NCI-H2029 treated with DMSO at 0.1 percent for 48 hours (cell line): ENCODE measurements around the gene KRTAP19-2.
A peak's percentile ranks its signal among the peaks of the same experiment; 100 is the strongest.

Experiments
- DNase-seq: peaks from one replicate; lab custom pipeline; 2025; lab: John Stamatoyannopoulos, UW

The KRTAP19-2 gene, protein sequence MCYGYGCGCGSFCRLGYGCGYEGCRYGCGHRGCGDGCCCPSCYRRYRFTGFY

GRCh38 chr21:30487336-30487735, at the start of gene KRTAP19-2:
Gene KRTAP19-2 (minus strand): TSS chr21:30487436. CDS start chr21:30487348, 88 bp downstream.
- no peak for DNase-seq

GRCh38 chr21:30518876-30519275, 31.6 kb upstream of the KRTAP19-2 start:
- no peak for DNase-seq

DNA sequence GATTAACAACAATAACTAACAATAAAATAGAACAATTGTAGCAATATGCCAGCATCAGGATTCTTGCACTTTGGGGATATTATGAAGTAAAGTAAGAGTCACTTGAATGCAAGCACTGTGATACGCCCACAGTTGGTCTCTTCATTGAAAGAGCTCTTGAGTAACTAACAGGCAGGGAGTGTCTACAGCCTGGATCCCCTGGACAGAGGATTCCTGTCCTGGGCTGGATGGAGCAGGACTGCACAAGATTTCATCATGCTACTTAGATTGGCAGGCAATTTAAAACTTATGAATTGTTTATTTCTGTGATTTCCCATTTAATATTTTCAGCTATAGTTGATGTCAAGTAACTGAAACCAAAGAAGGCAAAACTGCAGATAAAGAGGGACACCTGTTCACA, 28.4 kb upstream of the KRTAP19-2 start:
- no peak for DNase-seq

GRCh38 chr21:30505621-30506205, 18.5 kb upstream of the KRTAP19-2 start:
- DNase-seq, result peak; percentile 5

GRCh38 chr21:30502041-30502440, 14.8 kb upstream of the KRTAP19-2 start, which contains the start of gene KRTAP19-5:
Gene KRTAP19-5 (minus strand): TSS chr21:30502141. CDS start chr21:30502090, 51 bp downstream.
- DNase-seq, result no peak

DNA sequence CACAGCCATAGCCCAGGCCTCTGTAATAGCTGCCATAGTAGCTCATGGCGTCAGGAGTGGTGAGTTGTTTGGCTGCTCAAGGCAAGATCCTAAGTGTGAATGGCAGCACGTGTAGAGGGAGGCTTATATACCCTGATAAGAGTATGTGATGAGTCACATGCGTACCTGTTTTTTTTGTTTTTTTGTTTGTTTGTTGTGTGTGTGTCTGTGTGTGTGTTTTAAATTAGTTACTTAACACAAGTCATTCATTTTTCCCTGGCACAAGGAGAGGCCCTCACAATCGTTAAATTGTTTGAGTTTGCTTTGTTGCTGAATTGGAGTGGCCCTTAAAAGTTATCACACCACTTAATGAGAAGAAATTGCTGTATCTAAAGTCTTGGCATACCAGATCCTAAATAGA, 9.8 kb upstream of the KRTAP19-2 start, which contains the start of gene KRTAP19-4:
TSS of gene KRTAP19-4 (minus strand) at position 101 of the 400 bp plus-strand sequence. CDS start at position 46, 55 bp downstream.
- no peak for DNase-seq

GRCh38 chr21:30491963-30492428, 4.8 kb upstream of the KRTAP19-2 start, which contains the start of gene KRTAP19-3:
Gene KRTAP19-3 (minus strand): TSS chr21:30492013. CDS start chr21:30491957, 56 bp downstream.
- DNase-seq, result no peak

- DNase-seq, result no peak
These were observed 1.1 kb downstream of the KRTAP19-2 start for GRCh38 chr21:30486180-30486579.

DNA sequence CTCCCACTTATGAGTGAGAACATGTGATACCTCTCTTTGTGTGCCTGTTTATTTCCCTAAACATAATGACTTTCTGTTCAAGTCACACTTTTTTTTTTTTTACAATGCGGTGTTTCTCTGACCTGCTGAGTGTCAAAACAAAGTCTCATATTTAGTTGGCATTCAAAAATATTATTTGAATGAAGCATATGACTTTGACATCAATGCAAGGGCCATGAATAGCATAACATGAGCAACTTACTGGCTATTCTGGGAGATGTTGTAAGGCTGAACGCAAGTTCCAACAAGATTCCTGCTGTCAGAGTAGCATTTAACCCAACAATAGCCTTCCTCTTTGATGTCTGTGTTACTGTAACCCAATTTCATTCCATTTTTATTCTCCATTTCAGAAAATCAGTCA, 5.1 kb downstream of the KRTAP19-2 start:
- no peak for DNase-seq

GRCh38 chr21:30480145-30480544, 7.1 kb downstream of the KRTAP19-2 start, which contains the start of gene KRTAP19-1:
Gene KRTAP19-1 (minus strand): TSS chr21:30480367. CDS start chr21:30480317, 50 bp downstream.
- no peak for DNase-seq

DNA sequence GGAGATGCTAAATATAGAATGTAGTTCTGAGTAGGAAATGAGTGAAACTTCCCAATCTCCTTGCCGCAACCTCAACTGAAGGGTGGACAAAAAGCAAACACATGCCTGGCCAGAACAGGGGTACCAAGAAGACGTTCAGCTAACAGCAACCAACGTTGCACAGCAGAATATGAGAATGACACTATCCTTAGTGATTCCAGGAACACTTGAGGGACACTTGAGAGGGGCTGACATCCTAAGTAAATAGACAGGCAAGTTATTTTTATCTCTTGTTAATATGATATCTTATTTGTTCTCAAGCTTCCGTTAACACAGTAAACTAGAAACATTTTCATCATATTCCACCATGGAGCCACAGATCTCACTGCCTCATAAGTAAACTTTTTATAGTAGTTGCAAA, 8.0 kb downstream of the KRTAP19-2 start:
- DNase-seq, result peak; percentile 49

GRCh38 chr21:30478004-30478403, 9.2 kb downstream of the KRTAP19-2 start:
- no peak for DNase-seq

GRCh38 chr21:30468900-30469714, 18.1 kb downstream of the KRTAP19-2 start:
- DNase-seq, result no peak

GRCh38 chr21:30463713-30464112, 23.5 kb downstream of the KRTAP19-2 start:
- peak; percentile 4 for DNase-seq

DNA sequence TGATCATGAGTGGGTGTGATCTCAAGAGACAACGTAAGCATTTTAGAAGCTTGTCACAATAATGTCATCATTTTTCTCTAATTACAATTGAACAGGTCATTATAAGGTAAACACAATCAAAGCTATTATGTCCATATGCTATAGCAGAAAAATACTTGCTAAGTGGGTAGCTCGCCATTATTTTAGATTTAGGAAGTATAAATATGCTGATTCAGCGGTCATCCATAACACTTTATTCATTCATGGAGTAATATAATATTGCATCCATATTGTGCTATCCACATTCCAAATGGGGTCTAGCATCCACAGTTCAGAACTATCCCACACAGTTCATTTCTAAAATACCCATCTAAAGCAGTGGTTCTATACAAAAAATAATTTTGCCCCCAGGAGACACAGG, 38.7 kb downstream of the KRTAP19-2 start:
- no peak for DNase-seq

GRCh38 chr21:30447056-30447455, 40.2 kb downstream of the KRTAP19-2 start:
- no peak for DNase-seq

DNA sequence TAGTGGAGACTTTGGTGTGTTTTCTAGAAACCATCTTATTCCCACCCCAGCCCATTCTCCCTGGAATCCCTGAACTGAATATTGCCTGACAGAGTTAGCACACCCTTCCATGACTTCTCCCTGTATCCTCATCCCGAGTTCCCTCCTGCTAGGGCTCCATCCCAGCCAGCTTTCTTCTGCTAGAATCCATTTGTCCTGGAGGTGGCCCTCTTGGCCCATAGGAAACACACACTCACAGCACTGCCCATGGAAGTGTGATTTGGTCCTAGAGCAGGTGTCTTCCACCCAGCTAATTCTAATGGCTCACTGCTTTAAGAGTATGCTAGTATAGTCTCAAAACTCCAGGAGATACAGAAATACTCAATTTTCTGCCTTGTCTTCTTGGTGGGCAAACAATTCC, 43.0 kb downstream of the KRTAP19-2 start:
- no peak for DNase-seq

- no peak for DNase-seq
These were observed 44.0 kb downstream of the KRTAP19-2 start for GRCh38 chr21:30443226-30443625.

DNA sequence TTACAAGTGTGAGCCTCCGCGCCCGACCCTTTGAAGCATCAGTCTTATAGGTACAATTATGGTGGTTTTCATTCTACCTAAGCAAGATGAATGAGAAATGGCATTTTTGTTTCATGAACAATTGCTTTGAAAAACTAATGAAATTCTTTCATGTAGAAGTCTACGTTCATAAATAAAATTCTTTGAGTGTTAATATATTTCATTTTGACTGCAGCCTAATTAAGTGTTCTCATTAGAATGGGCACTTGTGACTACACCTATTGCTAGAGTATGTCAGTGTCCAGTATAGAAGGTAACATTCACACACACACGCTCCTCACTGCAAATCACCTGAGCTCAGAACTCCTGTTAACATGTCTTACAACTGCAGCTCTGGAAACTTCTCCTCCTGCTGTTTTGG, 47.3 kb downstream of the KRTAP19-2 start, which contains the start of gene KRTAP15-1:
TSS of gene KRTAP15-1 (plus strand) at position 301 of the 400 bp plus-strand sequence. CDS start at position 354, 53 bp downstream.
- no peak for DNase-seq
